ENCODE measurements around the gene DIDO1.

DIDO1 gene

GRCh38 chr20:62885896-62886708, 40.2 kb downstream of the DIDO1 start:
- H3K4me3 ChIP-seq (ENCODE audit: low read depth, low read length): no peak overlapping the region
- ChIA-PET CTCF (interaction anchor here (1.6 to 12.2 kb wide), 3 partner anchors 11 to 35 kb away, joined by 5 to 133 read pairs (median 7); no protein-coding TSS in a partner anchor), POLR2A (no interaction called here)
- DNase-seq (ENCODE audit: low read depth, low spot score): no peak
- no peak for TF ChIP-seq CTCF (IDR thresholded peaks at IDR 0.05; ENCODE audit: insufficient read depth, low read length, missing control alignments)

- no peak for DNase-seq (ENCODE audit: low read depth, low spot score)
- no peak for TF ChIP-seq CTCF (IDR thresholded peaks at IDR 0.05; ENCODE audit: insufficient read depth, low read length, missing control alignments)
- H3K4me3 ChIP-seq (ENCODE audit: low read depth, low read length): no peak overlapping the region
- POLR2A ChIA-PET: no interaction called here
- CTCF ChIA-PET: interaction anchor here (0.7 to 12.2 kb wide), 3 partner anchors 8 to 16 kb away, joined by 3 to 133 read pairs (median 7); no protein-coding TSS in a partner anchor
Observed at GRCh38 chr20:62885046-62885895, 41.0 kb downstream of the DIDO1 start.

GRCh38 chr20:62884556-62884955, 41.7 kb downstream of the DIDO1 start:
- DNase-seq (ENCODE audit: low read depth, low spot score): no peak
- TF ChIP-seq CTCF (IDR thresholded peaks at IDR 0.05; ENCODE audit: insufficient read depth, low read length, missing control alignments): no peak
- no peak overlapping the region for H3K4me3 ChIP-seq (ENCODE audit: low read depth, low read length)
- ChIA-PET POLR2A (no interaction called here), CTCF (interaction anchor here (0.7 to 12.2 kb wide), 3 partner anchors 9 to 16 kb away, joined by 3 to 133 read pairs (median 7); no protein-coding TSS in a partner anchor)

GRCh38 chr20:62882426-62882825, 43.9 kb downstream of the DIDO1 start:
- POLR2A ChIA-PET: no interaction called here
- DNase-seq (ENCODE audit: low read depth, low spot score): no peak
- CTCF ChIA-PET: interaction anchor here (1.0 to 1.6 kb wide), 3 partner anchors 11 to 19 kb away, joined by 3 to 5 read pairs (median 4); no protein-coding TSS in a partner anchor

GRCh38 chr20:62881662-62882395, 44.5 kb downstream of the DIDO1 start:
- POLR2A ChIA-PET: no interaction called here
- CTCF ChIA-PET: interaction anchor here (0.8 to 1.6 kb wide), 4 partner anchors 12 to 91 kb away, joined by 3 to 5 read pairs (median 4); no protein-coding TSS in a partner anchor
- H3K4me3 ChIP-seq (ENCODE audit: low read depth, low read length): no peak overlapping the region
- no peak for DNase-seq (ENCODE audit: low read depth, low spot score)
- TF ChIP-seq CTCF (IDR thresholded peaks at IDR 0.05; ENCODE audit: insufficient read depth, low read length, missing control alignments): no peak

More at GRCh38 chr20:62882426-62882825, 43.9 kb downstream of the DIDO1 start:
- H3K4me3 ChIP-seq (ENCODE audit: low read depth, low read length): no peak overlapping the region
- TF ChIP-seq CTCF (IDR thresholded peaks at IDR 0.05; ENCODE audit: insufficient read depth, low read length, missing control alignments): no peak

Data from AG04449 (cell line).